C4-2B (cell line): ENCODE measurements around the gene PRIMPOL.

ENCODE experiments used
- H3K27ac ChIP-seq: fragments of 450-650 bp; 2 replicates; pipeline ENCODE4 v1.5.1; 2017
- ZFX ChIP-seq: fragments of 450-650 bp; IDR thresholded peaks from 2 replicates; pipeline ENCODE4 v1.6.1; 2017
- TF ChIP-seq, protein P1 (sequence below): fragments of 450-650 bp; conservative IDR thresholded peaks from 2 replicates; pipeline ENCODE4 v1.5.1; 2017; ENCODE audit warnings: mild to moderate bottlenecking

The PRIMPOL gene

DNA sequence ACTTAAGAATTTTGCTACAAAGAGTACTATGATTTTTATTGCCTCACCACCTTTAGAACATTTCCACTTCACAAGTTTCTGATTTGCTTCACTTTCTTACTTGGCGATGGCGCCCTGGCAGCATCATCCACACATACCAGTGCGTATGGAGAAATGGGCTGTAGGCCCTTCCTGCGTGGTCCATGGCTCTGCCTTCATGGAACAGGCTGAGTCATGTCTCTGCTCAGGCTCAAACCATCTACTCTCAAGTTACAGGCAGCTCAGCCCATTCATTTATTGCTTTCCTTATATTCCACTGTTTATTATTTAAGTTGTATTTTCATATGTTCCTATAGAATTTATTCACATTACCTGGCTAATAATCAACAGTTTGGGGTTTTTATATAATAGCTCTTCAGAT, 21.4 kb upstream of the PRIMPOL start:
- TF ChIP-seq, protein P1, sequence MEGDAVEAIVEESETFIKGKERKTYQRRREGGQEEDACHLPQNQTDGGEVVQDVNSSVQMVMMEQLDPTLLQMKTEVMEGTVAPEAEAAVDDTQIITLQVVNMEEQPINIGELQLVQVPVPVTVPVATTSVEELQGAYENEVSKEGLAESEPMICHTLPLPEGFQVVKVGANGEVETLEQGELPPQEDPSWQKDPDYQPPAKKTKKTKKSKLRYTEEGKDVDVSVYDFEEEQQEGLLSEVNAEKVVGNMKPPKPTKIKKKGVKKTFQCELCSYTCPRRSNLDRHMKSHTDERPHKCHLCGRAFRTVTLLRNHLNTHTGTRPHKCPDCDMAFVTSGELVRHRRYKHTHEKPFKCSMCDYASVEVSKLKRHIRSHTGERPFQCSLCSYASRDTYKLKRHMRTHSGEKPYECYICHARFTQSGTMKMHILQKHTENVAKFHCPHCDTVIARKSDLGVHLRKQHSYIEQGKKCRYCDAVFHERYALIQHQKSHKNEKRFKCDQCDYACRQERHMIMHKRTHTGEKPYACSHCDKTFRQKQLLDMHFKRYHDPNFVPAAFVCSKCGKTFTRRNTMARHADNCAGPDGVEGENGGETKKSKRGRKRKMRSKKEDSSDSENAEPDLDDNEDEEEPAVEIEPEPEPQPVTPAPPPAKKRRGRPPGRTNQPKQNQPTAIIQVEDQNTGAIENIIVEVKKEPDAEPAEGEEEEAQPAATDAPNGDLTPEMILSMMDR: no peak
- no peak for TF ChIP-seq ZFX
- H3K27ac ChIP-seq: no peak overlapping the region

DNA sequence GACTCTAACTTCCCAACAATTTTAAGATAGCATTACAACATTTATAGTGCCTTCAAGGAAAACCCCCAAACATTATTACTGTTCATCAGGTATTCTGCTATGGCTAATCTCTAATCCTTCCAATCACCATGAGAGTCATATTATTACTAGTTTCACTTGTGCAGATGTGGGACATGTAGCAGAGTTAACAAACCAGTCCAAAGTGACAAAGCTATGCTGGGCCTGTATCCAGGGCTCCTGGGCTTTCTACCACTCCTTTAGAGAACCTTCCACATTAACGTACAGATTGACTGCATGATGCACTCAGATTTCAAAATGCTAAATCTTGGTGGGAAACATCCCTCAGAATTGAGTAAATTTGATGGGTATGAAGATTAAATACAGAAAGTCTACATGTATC, 16.7 kb upstream of the PRIMPOL start:
- H3K27ac ChIP-seq: no peak overlapping the region
- TF ChIP-seq, protein P1: no peak
- TF ChIP-seq ZFX: no peak

DNA sequence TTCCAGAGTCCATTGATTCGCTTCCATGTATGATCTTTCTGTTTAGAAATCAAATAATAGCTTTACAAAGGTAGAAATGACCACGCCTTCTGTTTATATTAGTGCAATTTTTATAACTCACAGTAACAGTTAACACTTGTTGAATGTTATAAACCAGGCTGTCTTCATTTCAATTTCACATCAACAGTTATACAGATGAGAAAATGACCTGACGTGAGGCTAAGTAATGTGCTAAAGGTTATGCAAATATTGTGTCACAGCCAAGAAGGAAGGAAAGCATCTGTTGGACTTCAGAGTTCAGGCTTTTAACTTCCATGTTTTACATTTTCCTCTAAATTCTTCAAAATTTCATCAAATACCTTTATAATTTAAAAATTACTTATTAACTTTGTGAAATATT, 14.2 kb upstream of the PRIMPOL start:
- TF ChIP-seq, protein P1: no peak
- TF ChIP-seq ZFX: no peak
- H3K27ac ChIP-seq: no peak overlapping the region

DNA sequence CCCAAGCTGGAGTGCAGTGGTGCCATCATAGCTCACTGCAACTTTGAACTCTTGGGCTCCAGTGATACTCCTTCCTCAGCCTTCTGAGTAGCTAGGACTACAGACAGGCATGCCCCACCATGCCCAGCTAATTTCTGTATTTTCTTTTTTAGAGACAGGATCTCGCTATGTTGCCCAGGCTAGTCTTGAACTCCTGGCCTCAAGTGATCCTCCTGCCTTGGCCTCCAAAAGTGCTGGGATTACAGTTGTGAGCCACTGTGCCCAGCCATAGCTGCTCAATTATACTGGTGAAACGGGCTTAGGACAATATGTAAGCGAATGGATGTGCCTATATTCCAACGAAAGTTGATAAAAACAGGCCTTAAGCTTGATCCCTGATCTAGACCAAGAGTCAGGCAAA, 13.4 kb upstream of the PRIMPOL start:
- H3K27ac ChIP-seq: no peak overlapping the region
- TF ChIP-seq, protein P1: no peak
- no peak for TF ChIP-seq ZFX

DNA sequence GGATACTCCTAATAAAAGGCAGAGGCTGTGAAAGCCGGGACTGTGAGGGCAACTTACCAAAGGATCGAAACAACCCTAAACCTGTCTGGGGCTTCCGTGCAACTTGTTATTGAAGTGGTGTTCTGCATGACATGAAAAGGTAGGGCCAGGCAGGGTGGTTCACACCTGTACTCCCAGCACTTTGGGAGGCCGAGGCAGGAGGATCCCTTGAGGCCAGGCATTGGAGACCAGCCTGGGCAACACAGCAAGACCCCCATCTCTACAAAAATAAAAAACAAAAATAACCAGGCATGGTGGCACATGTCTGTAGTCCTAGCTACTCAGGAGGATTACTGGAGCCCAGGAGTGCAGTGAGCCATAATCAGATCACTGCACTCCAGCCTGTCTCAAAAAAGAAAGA, 12.6 kb upstream of the PRIMPOL start:
- no peak overlapping the region for H3K27ac ChIP-seq
- TF ChIP-seq ZFX: no peak
- TF ChIP-seq, protein P1: no peak

DNA sequence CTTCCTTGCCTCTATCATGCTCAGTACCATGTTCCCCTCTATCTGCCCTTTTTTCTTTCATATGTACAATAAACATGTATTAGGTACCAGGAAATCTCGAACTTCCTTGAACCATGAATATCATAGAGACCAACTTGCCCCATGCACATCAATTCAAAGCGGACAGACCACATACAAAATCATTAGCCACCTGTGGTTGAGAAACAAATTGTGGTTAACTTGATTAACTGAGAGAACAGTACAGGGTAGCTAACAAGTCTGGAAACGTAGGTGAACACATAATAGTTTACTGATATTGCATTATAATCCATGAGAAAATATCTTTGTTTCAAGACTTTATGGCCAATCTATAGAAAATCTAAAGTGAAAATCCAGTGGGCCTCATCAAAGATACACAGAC, 8.5 kb upstream of the PRIMPOL start:
- TF ChIP-seq, protein P1: no peak
- TF ChIP-seq ZFX: no peak
- no peak overlapping the region for H3K27ac ChIP-seq

DNA sequence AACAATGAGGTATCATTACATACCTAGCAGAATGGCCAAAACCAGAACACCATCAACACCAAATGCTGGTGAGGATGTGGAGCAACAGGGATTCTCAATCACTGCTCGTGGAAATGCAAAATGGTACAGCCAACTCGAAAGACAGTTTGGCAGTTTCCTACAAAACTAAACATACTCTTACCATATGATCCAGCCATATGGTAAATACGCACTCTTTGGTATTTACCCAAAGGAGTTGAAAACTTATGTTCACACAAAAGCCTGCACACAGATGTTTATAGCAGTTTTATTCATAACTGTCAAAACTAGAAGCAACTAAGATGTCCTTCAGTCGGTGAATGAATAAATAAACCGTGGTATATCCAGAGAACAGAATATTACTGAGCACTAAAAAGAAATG, 8.1 kb upstream of the PRIMPOL start:
- no peak overlapping the region for H3K27ac ChIP-seq
- no peak for TF ChIP-seq ZFX
- TF ChIP-seq, protein P1: no peak
